Kidney capillary endothelial cell (primary cell): ENCODE data around the gene AK5.

Source experiments
- DNase-seq: peaks from one replicate; pipeline ENCODE4 v3.0.0-alpha.2; 2018; ENCODE audit warnings: low spot score

AK5 gene, protein sequence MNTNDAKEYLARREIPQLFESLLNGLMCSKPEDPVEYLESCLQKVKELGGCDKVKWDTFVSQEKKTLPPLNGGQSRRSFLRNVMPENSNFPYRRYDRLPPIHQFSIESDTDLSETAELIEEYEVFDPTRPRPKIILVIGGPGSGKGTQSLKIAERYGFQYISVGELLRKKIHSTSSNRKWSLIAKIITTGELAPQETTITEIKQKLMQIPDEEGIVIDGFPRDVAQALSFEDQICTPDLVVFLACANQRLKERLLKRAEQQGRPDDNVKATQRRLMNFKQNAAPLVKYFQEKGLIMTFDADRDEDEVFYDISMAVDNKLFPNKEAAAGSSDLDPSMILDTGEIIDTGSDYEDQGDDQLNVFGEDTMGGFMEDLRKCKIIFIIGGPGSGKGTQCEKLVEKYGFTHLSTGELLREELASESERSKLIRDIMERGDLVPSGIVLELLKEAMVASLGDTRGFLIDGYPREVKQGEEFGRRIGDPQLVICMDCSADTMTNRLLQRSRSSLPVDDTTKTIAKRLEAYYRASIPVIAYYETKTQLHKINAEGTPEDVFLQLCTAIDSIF

GRCh38 chr1:77281491-77282186 is at the start of gene AK5:
TSS of gene AK5 (plus strand) at chr1:77282019. CDS start at chr1:77282314, 295 bp downstream.
- no peak for DNase-seq

- DNase-seq = no peak
Measured at GRCh38 chr1:77232829-77233228, 49.0 kb upstream of the AK5 start.

GRCh38 chr1:77234096-77234495 is 47.7 kb upstream of the AK5 start:
- no peak for DNase-seq

DNA sequence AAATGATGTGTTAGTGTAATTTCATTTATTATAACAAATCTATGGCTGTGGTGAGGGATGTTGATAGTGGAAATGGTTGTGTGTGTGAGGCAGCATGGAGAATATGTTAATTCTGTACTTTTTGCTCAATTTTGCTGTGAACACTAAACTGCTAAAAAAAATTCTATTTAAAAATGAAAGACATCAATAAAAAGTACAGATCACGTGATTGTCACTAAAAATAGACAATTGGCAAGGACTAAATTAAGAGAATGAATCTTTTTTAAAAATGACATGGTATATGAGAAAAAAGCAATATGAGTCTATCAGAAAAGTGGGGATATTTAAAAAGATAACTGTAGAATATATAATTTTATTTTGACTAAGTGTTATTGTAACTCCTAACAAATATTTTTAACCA is 46.9 kb upstream of the AK5 start:
- DNase-seq = no peak

DNA sequence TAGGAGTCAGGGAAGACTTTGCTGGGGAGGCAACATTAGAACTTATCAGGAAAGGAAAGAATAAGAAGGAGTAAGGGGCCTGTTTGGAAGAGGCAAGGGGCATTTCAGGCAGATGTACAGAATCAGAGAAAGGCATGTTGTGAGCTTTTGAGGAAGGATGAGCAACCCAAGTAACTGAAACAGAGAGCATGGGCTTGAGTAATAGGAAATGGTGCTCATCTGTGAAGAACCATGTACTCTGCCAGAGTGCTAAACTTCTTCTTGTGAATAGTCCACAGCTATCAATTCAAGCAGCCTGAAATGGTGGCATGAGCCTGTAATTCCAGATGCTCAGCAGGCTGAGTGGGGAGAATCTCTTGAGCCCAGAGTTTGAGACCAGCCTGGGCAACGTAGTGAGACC is 43.4 kb upstream of the AK5 start:
- no peak for DNase-seq

- DNase-seq = no peak
Measured at GRCh38 chr1:77239311-77239710, 42.5 kb upstream of the AK5 start.

GRCh38 chr1:77245830-77246229 is 36.0 kb upstream of the AK5 start:
- DNase-seq = no peak

DNA sequence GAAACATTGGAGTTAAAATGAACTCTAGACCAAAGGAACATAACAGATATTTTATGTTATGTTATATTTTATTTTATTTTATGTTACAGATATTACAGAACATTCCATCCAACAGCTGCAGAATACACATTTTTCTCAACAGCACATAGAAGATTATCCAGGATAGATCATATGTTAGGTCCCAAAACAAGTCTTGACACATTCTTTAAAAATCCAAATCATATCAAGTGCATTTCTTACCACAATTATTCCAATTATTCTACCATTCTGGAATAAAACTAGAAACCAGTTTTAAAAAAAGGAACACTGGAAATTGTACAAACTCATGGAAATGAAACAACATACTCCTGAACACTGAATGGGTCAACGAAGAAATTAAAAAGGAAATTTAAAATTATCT is 31.7 kb upstream of the AK5 start:
- no peak for DNase-seq

DNA sequence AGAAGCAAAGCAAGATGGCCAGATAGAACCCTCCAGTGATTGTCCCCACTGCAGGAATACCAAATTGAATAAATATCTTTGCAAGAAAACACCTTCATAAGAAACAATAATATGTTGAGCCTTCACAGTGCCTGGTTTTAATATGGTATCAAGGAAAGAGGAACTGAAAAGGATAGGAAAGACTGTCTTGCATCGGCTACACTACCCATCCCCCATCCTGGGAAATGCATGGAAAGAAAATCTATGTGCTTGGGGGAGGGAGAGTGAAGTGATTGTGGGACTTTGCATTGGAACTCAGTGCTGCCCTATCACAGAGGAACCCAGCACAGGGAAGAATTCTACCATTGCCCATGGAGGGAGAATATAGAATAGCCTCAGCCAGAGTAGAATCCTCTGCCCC is 28.6 kb upstream of the AK5 start:
- no peak for DNase-seq

DNA sequence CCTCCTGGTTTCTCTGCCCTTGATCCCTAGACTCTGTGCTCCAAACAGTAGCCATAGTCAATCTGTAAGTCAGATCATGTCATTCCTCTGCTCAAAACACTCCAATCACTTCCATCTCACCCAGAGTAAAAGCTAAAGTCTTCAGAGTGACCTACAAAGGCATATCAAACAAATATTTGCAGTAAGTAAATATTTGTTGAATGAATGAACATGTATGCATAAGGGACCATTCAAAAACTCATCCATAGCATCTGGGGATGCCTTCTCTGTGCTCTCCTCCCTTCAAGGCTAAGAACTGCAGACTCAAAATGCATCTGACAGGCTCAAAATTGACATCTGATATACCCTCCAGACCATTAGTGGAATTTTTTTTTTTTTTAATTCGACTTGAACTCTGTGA is 18.1 kb upstream of the AK5 start:
- DNase-seq = no peak

GRCh38 chr1:77265180-77265579 is 16.6 kb upstream of the AK5 start:
- no peak for DNase-seq

DNA sequence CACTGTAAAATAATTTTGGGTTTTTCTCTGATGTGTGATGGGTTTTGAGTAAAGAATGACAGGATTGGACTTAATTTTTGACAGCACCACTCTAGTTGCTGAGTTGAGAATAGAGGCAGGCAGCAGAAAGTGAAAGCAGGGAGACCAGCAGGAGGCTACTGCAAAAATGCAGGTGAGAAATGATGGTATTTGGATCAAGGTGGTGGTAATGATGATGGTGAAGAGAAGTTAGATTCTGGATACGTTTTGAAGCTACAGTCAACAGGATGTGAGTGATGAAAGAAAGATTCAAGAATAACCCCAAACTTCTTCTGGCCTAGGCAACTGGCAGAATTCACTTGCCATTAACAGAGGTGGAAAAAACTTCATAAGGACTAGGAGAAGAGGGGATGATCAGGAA is 14.8 kb upstream of the AK5 start:
- DNase-seq = no peak

DNA sequence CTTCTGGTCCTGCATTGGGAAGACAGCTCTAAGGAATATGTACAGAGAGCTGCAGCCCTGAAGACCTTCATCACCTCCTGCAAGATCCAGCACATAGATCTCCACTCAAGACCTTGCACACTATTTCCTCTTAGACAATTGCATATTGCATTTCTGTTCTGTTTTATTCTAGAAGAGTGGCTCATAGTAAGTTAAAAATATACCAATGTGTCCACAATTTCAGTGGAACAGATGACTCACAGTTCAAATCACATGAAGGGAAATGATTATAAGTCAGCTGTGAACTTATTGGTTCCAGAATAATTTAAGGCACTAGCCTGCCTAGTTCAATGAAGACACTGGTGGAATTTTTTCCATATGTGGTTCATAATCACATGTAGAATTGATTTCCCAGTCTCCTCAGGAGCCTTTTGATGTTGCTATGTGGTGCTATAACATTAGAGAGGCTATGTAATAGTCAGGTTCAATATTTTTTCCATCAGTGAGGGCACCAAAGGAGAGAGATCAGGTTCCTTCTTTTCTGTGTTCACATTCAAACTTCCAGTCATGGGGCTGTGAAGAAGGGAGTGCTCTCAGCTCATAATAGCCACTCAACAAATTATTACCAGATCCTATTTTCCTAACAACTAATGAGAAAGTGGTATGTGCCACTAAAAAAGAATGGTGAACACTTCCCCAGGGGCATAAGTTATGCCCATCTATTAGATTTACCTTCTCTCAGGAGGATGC is 9.8 kb upstream of the AK5 start:
- no peak for DNase-seq

- DNase-seq = no peak
Measured at GRCh38 chr1:77273891-77274290, 7.9 kb upstream of the AK5 start.

DNA sequence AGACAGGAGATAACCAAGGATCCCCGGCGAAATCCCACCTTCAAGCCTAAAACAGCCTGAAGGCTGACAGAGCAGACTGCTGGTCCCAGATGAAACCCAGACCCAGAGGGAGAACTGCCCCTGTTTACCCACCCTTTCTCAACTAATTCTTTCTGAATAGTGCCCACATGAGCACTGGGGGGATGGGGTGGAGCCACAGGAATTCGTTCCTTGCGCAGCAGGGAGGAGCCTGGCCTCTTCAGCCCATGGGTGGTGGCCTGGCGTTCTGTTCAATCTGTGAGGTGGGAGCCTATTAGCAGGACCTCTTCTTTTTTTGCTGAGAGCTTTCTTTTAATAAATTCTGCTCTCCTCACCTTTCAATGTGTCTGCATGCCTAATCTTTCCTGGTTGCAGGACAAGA is 6.6 kb upstream of the AK5 start:
- no peak for DNase-seq

DNA sequence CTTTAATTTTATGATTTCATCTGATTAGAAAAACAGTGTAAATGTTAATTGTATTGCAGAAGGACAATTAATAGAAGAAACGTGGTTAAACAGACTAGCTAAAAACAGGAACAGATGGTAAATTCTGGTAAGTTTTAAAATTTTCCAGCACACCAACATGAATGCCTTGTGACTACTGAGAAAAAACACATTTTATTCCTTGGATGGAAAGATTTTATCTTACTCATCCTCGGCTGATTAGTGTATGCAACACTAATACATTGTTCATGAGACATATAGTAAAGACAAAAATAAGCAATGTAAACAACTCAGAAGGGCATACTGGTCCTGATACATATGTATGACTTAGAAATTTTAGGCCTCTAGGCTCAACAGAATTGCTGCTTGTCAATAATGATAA is 4.9 kb upstream of the AK5 start:
- no peak for DNase-seq

DNA sequence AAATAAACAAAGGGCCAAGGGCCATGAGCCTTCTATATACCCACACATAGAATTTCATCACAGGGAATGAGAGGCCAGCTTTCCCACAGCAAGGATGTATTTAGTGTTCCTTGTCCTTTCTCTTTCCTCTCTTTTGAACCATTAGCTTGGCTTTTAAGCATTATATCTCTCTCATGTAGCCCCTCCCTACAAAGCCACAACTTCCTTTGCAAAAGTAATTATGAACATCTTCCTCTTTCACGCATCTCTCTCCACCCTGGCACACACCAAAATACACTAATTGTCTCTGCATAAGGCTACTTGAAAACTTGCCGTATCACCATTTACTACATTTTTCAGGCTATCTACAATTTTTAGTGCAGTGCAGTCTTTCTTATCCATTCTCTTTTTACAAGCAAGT is 1.9 kb upstream of the AK5 start:
- DNase-seq = no peak

GRCh38 chr1:77280962-77281361 is 857 bp upstream of the AK5 start:
- DNase-seq = no peak

DNA sequence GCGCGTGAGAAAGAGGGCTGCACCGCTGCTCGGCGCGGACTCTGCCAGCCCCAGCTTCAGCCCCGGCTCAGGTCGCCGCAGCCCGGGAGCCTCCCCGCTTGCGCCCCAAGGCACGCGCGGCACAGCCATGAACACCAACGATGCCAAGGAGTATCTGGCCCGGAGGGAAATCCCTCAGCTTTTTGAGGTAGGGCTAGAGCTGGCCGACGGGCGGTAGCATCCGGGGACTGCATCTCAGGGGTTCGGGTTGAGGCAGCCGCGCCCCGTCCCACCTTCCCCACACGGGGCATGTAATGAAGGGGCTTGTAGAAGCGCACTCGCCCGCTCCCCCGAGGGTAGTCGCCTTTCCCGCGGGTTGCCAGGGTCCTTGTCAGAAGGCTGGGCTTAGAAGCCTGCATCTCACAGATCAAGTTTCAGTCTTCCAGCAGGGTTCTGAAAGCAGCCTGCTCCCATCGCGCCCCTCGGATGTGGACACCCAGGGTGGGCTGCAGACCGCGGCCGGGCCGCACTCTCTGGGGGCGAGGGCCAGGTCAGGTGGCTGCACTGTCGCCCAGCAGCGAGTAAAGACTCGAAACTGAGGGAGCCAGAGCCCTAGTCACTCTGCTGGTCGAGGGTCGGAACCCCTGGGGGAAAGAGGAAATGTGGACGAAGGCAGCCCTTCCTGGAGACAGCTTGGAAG is 507 bp downstream of the AK5 start:
- DNase-seq = no peak

DNA sequence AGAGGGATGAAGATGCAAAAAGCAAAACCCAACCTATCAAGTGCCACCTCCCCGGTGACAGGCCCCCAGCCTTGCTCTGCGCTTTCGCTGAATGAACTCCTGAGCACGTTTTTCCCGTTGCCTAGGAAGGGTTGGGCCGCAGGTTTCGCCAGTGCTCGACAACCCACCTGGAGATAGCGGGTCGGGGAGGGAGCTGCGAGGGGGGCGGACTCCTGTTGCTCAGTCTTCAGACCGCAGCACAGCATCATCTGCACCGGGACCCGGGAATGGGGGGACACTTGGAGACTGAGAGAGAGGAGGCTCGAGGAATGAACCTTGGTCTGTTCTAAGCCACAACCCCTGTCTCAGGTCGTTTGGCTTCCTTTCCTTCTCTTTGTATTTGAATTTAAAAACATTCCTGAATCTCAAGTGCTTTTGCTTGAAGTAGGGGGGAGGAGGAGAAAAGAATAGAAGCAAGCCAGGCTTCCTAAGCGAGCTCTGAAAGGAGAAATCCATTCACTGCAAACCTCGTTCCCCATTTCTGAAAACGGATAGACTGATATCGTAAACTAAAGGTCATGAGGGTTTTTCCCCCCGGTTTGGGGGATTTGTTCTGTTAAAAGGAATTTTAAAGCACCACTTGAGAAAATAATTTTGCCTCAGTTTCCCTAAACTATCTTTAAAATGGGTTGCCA is 1.2 kb downstream of the AK5 start:
- DNase-seq = no peak

DNA sequence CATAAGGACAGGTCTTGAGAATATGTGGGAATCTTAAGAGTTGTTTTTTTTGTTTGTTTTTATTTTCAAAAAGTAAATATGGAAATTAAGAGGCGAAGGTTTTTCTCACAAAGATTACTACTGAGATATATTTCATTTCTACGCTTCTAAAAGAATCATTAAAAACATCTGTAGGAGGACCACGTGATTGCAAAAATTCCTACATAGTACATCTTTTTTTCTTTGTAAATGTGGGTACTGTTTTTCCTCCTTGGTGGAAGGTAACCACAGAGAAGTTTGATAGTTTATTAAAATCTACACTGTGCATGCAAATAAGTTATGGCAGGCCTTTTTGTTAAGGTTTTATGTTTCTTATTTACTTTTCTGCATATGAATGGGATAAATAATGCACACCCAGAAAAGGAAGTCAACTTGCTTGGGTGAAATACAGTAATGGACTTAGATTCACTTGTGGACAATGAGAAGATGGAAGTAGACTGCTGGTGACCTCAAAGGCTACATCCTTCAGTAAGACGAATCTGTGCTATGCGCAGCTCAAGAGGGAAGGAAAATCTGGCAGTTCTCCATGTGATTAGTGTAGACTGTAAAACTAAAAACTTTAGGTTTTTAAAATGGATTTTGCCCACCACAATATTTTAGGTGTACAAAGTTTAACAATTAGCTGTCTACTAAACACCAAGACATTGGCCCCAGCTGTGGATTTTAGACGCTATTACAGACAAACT is 2.0 kb downstream of the AK5 start:
- DNase-seq = no peak
